Keratinocyte (primary cell): ENCODE data around the gene CATSPER2. TPM values are rescaled to one million over a fixed set of nuclear protein-coding genes. Genes with fewer than 3 reads are reported as not detected.
A peak's percentile ranks its signal among the peaks of the same experiment; 100 is the strongest.
"Not testable (repeated sequence)": the region's sequence is repeated elsewhere in the genome, so short reads cannot be mapped to it uniquely, and the experiment has no call there.

Experiments used
- DNase-seq: peaks from one replicate; pipeline ENCODE4 v3.0.0-alpha.2; 2011; ENCODE audit warnings: low read depth, missing footprints, low spot score
- FAIRE-seq: peaks from 2 replicates; lab custom pipeline; 2011; peaks lifted over from hg19 to GRCh38; lab: Jason Lieb, UNC
- H2AFZ ChIP-seq: 2 replicates; pipeline ENCODE4 v1.6.0; 2012; ENCODE audit warnings: low read length, control low read depth, inconsistent platforms; ENCODE audit not compliant: control insufficient read depth
- H3K27ac ChIP-seq: 2 replicates; pipeline ENCODE4 v1.5.1; 2011; ENCODE audit warnings: low read length; ENCODE audit not compliant: control insufficient read depth, insufficient read depth
- H3K27me3 ChIP-seq: 3 replicates; pipeline ENCODE4 v1.6.0; 2011; ENCODE audit warnings: low read length; ENCODE audit not compliant: control insufficient read depth, insufficient read depth; ENCODE audit errors: extremely low read depth
- H3K36me3 ChIP-seq, 2 experiments: 2 replicates in 1 of 2; 3 replicates in 1 of 2; pipeline ENCODE4 v1.5.1; 2011; ENCODE audit warnings: low read length in 2 of 2, mild to moderate bottlenecking in 1 of 2; ENCODE audit not compliant: control insufficient read depth in 2 of 2, insufficient read depth in 2 of 2; ENCODE audit errors: extremely low read depth in 1 of 2
- H3K4me1 ChIP-seq: 3 replicates; pipeline ENCODE4 v1.5.1; 2011; ENCODE audit warnings: low read length; ENCODE audit not compliant: control insufficient read depth, insufficient read depth; ENCODE audit errors: extremely low read depth
- H3K4me2 ChIP-seq: 3 replicates; pipeline ENCODE4 v1.6.0; 2011; ENCODE audit warnings: low read depth, low read length; ENCODE audit not compliant: control insufficient read depth, insufficient read depth; ENCODE audit errors: extremely low read depth
- H3K4me3 ChIP-seq, 3 experiments: fragments of 200-600 bp in 1 of 3; sonication (generic) in 1 of 3; 2 replicates in 2 of 3; 3 replicates in 1 of 3; pipeline ENCODE4 v1.5.1; 2011 to 2016; ENCODE audit warnings: low read length in 3 of 3, mild to moderate bottlenecking in 3 of 3, control low read depth in 2 of 3, inconsistent platforms in 1 of 3, low read depth in 1 of 3, mixed read lengths in 1 of 3, mixed run types in 1 of 3, moderate library complexity in 1 of 3; ENCODE audit not compliant: control insufficient read depth in 2 of 3, insufficient read depth in 2 of 3; ENCODE audit errors: extremely low read depth in 1 of 3
- H3K79me2 ChIP-seq: 2 replicates; pipeline ENCODE4 v1.6.0; 2012; ENCODE audit warnings: low read length; ENCODE audit not compliant: control insufficient read depth, insufficient read depth
- H3K9ac ChIP-seq: 3 replicates; pipeline ENCODE4 v1.6.0; 2011; ENCODE audit warnings: low read length; ENCODE audit not compliant: control insufficient read depth, insufficient read depth; ENCODE audit errors: extremely low read depth
- H3K9me1 ChIP-seq: 3 replicates; pipeline ENCODE4 v1.6.0; 2011; ENCODE audit warnings: low read length; ENCODE audit not compliant: control insufficient read depth, insufficient read depth; ENCODE audit errors: extremely low read depth
- H3K9me3 ChIP-seq: 2 replicates; pipeline ENCODE4 v1.5.1; 2012; ENCODE audit warnings: low read depth, low read length; ENCODE audit not compliant: control insufficient read depth
- H4K20me1 ChIP-seq: 3 replicates; pipeline ENCODE4 v1.6.0; 2011; ENCODE audit warnings: low read length; ENCODE audit not compliant: control insufficient read depth, insufficient read depth; ENCODE audit errors: extremely low read depth
- CTCF ChIP-seq, 3 experiments: IDR thresholded peaks in 1 of 3; conservative IDR thresholded peaks in 1 of 3; optimal IDR thresholded peaks in 1 of 3; 2 replicates in 2 of 3; 3 replicates in 1 of 3; pipeline versions ENCODE3 to v1.5.1; 2011; ENCODE audit warnings: low read length in 3 of 3, mild to moderate bottlenecking in 3 of 3, moderate library complexity in 2 of 3, control low read depth in 1 of 3, inconsistent platforms in 1 of 3; ENCODE audit not compliant: insufficient read depth in 2 of 3; ENCODE audit errors: extremely low read depth in 1 of 3
- EZH2 ChIP-seq: IDR thresholded peaks from one replicate; pipeline ENCODE4 v1.6.1; 2012; ENCODE audit warnings: inconsistent platforms, mild to moderate bottlenecking, low read length, moderate library complexity
- dilution Hi-C: fragments of 300-500 bp; cut with MboI; formaldehyde crosslinking; loops from one replicate; pipeline ENCODE4 v1.7.0; 2020; ENCODE audit warnings: low sequenced_read_pairs; ENCODE audit not compliant: extremely low pct_ligation_motif_present
- polyA plus RNA-seq, 5 experiments: library from polyadenylated mRNA; depleted of rRNA in 3 of 5; stranded (reverse) in 3 of 5; stranded (forward) in 1 of 5; unstranded in 1 of 5; fragments of >200 nt; gene quantifications; 1 replicate in 1 of 5; 2 replicates in 3 of 5; 3 replicates in 1 of 5; pipeline versions ENCODE4 v1.2.1 to v1.2.3, GENCODE V29; 2011 to 2012; ENCODE audit warnings: missing spikeins in 2 of 5, low read depth in 1 of 5, low replicate concordance in 1 of 5

The CATSPER2 gene
- polyA plus RNA-seq, 1 donor (not counting 4 experiments of a cell fraction or from before 2014, with no cell fraction given), result 4.2 TPM

- FAIRE-seq (no peak), DNase-seq (no peak)
- peaks cover 6% of the 10 kb centered on the region for H3K27me3 ChIP-seq
- no peaks in the 10 kb centered on the region for H3K4me1 ChIP-seq
- no peak overlapping the region for H2AFZ ChIP-seq
- no peaks in the 10 kb centered on the region for H3K9me1 ChIP-seq
- no peak overlapping the region for H3K4me3 ChIP-seq
- no peak for TF ChIP-seq EZH2
- no peak for TF ChIP-seq CTCF (optimal IDR thresholded peaks at IDR 0.05 in 1 of 3, IDR thresholded peaks at IDR 0.05 in 1 of 3, conservative IDR thresholded peaks at IDR 0.05 in 1 of 3; ENCODE audit: extremely low read depth in 1 of 3, insufficient read depth in 2 of 3, low read length in 3 of 3)
- no peak overlapping the region for H3K9ac ChIP-seq
- dilution Hi-C loops, result no loop called here
- H3K9me3 ChIP-seq, result no peaks in the 10 kb centered on the region
- no peak overlapping the region for H3K27ac ChIP-seq
- H4K20me1 ChIP-seq, result no peaks in the 10 kb centered on the region
- no peak overlapping the region for H3K4me2 ChIP-seq
- H3K36me3 ChIP-seq, result no peaks in the 10 kb centered on the region
- no peaks in the 10 kb centered on the region for H3K79me2 ChIP-seq
These were observed 23.5 kb downstream of the CATSPER2 start for GRCh38 chr15:43625106-43625505.

- H3K4me1 ChIP-seq, H3K27ac ChIP-seq, H3K27me3 ChIP-seq, dilution Hi-C loops, H4K20me1 ChIP-seq, H2AFZ ChIP-seq, H3K9me3 ChIP-seq, H3K9me1 ChIP-seq, DNase-seq, H3K9ac ChIP-seq, H3K4me2 ChIP-seq, H3K79me2 ChIP-seq, H3K36me3 ChIP-seq, H3K4me3 ChIP-seq: not testable (repeated sequence)
- peak; percentile 20 for FAIRE-seq
These were observed 26.4 kb downstream of the CATSPER2 start for GRCh38 chr15:43622068-43622799.

GRCh38 chr15:43618700-43619099 is 29.9 kb downstream of the CATSPER2 start, which contains the start of gene STRC:
STRC (minus strand) TSS chr15:43618800; CDS start chr15:43618722, 78 bp downstream.
- H3K9me3 ChIP-seq, H3K9ac ChIP-seq, H3K4me2 ChIP-seq, H3K4me3 ChIP-seq, H3K36me3 ChIP-seq, H3K9me1 ChIP-seq, H3K4me1 ChIP-seq, dilution Hi-C loops, H4K20me1 ChIP-seq, H3K79me2 ChIP-seq, H2AFZ ChIP-seq, H3K27me3 ChIP-seq, H3K27ac ChIP-seq, FAIRE-seq, DNase-seq: not testable (repeated sequence)

GRCh38 chr15:43617750-43618149 is 30.9 kb downstream of the CATSPER2 start:
- dilution Hi-C loops, FAIRE-seq, H4K20me1 ChIP-seq, H3K4me2 ChIP-seq, H3K9me3 ChIP-seq, H3K9me1 ChIP-seq, H3K27ac ChIP-seq, H3K4me3 ChIP-seq, H3K9ac ChIP-seq, H3K27me3 ChIP-seq, H3K4me1 ChIP-seq, DNase-seq, H3K79me2 ChIP-seq, H2AFZ ChIP-seq, H3K36me3 ChIP-seq: not testable (repeated sequence)
